Osteoblast (primary cell): Measurements from ENCODE around the gene GRB10. TPM values are rescaled to one million over a fixed set of nuclear protein-coding genes. Genes with fewer than 3 reads are reported as not detected.

ENCODE experiments used
- DNase-seq: peaks from one replicate; pipeline ENCODE4 v3.0.0; 2011; ENCODE audit warnings: low spot score, mixed read lengths; ENCODE audit not compliant: insufficient read length; ENCODE audit errors: missing footprints
- H2AFZ ChIP-seq: 2 replicates; pipeline ENCODE4 v1.6.0; 2011; ENCODE audit warnings: mild to moderate bottlenecking, low read length
- H3K27ac ChIP-seq: 2 replicates; pipeline ENCODE4 v1.5.1; 2011; ENCODE audit warnings: mild to moderate bottlenecking, low read depth, low read length, moderate library complexity
- H3K27me3 ChIP-seq: 2 replicates; pipeline ENCODE4 v1.6.0; 2012; ENCODE audit warnings: mild to moderate bottlenecking, control low read depth, inconsistent platforms, low read length, moderate library complexity; ENCODE audit not compliant: insufficient read depth
- H3K36me3 ChIP-seq: 2 replicates; pipeline ENCODE4 v1.5.1; 2011; ENCODE audit warnings: mild to moderate bottlenecking, low read length, control low read depth, moderate library complexity; ENCODE audit not compliant: insufficient read depth
- H3K4me1 ChIP-seq: 2 replicates; pipeline ENCODE4 v1.5.1; 2011; ENCODE audit warnings: mild to moderate bottlenecking, low read length, control low read depth, moderate library complexity; ENCODE audit not compliant: insufficient read depth
- H3K4me2 ChIP-seq: 2 replicates; pipeline ENCODE4 v1.6.0; 2011; ENCODE audit warnings: mild to moderate bottlenecking, low read length; ENCODE audit not compliant: insufficient read depth
- H3K4me3 ChIP-seq: fragments of 200-600 bp; sonication (generic); 3 replicates; pipeline ENCODE4 v1.5.1; 2012; ENCODE audit warnings: mild to moderate bottlenecking, low read length, inconsistent platforms; ENCODE audit not compliant: insufficient read depth
- H3K79me2 ChIP-seq: 2 replicates; pipeline ENCODE4 v1.6.0; 2012; ENCODE audit warnings: mild to moderate bottlenecking, low read length, control low read depth, inconsistent platforms; ENCODE audit not compliant: insufficient read depth
- H3K9me3 ChIP-seq: 2 replicates; pipeline ENCODE4 v1.5.1; 2011; ENCODE audit warnings: low read depth, low read length, control low read depth
- H4K20me1 ChIP-seq: 2 replicates; pipeline ENCODE4 v1.6.0; 2012; ENCODE audit warnings: mild to moderate bottlenecking, low read length, control low read depth; ENCODE audit not compliant: insufficient read depth
- CTCF ChIP-seq: IDR thresholded peaks from 2 replicates; pipeline ENCODE4 v1.5.1; 2011; ENCODE audit warnings: mild to moderate bottlenecking, low read depth, low read length, moderate library complexity; ENCODE audit errors: extremely low read depth
- total RNA-seq: library from RNA; depleted of rRNA; stranded (reverse); fragments of >200 nt; gene quantifications from 2 replicates; pipeline ENCODE4 v1.2.3, GENCODE V29; 2012

The GRB10 gene
- total RNA-seq, 1 donor, result 62.6 TPM

- Histone ChIP-seq H3K9me3 (no peaks in the 10 kb centered on the region), H3K4me1 (no peaks in the 10 kb centered on the region), H3K4me3 (no peak overlapping the region), H4K20me1 (no peaks in the 10 kb centered on the region), H3K27ac (no peak overlapping the region), H3K36me3 (no peaks in the 10 kb centered on the region), H3K79me2 (no peaks in the 10 kb centered on the region), H2AFZ (no peak overlapping the region), H3K27me3 (peaks cover 23% of the 10 kb centered on the region), H3K4me2 (no peak overlapping the region)
- no peak for DNase-seq
- TF ChIP-seq CTCF, result no peak
These were observed 225.6 kb downstream of the GRB10 start for GRCh38 chr7:50557099-50557498.

GRCh38 chr7:50556247-50556991 lies 226.3 kb downstream of the GRB10 start:
- no peak for DNase-seq
- Histone ChIP-seq H3K4me2 (no peak overlapping the region), H3K36me3 (no peaks in the 10 kb centered on the region), H4K20me1 (no peaks in the 10 kb centered on the region), H3K4me3 (no peak overlapping the region), H3K27me3 (peaks cover 23% of the 10 kb centered on the region), H3K9me3 (no peaks in the 10 kb centered on the region), H2AFZ (no peak overlapping the region), H3K27ac (no peak overlapping the region), H3K79me2 (no peaks in the 10 kb centered on the region), H3K4me1 (no peaks in the 10 kb centered on the region)
- no peak for TF ChIP-seq CTCF

- no peak for TF ChIP-seq CTCF
- H3K27me3 ChIP-seq, result peaks cover 23% of the 10 kb centered on the region
- no peak for DNase-seq
- H2AFZ ChIP-seq, result no peak overlapping the region
- H3K36me3 ChIP-seq, result no peaks in the 10 kb centered on the region
- no peaks in the 10 kb centered on the region for H3K9me3 ChIP-seq
- no peak overlapping the region for H3K4me2 ChIP-seq
- no peak overlapping the region for H3K4me3 ChIP-seq
- no peaks in the 10 kb centered on the region for H3K79me2 ChIP-seq
- H3K27ac ChIP-seq, result no peak overlapping the region
- H4K20me1 ChIP-seq, result no peaks in the 10 kb centered on the region
- H3K4me1 ChIP-seq, result no peaks in the 10 kb centered on the region
These were observed 227.0 kb downstream of the GRB10 start for GRCh38 chr7:50555594-50556140.

GRCh38 chr7:50554431-50555322 lies 228.0 kb downstream of the GRB10 start:
- H3K9me3 ChIP-seq, result no peaks in the 10 kb centered on the region
- no peak overlapping the region for H3K4me2 ChIP-seq
- H3K36me3 ChIP-seq, result no peaks in the 10 kb centered on the region
- no peaks in the 10 kb centered on the region for H4K20me1 ChIP-seq
- H3K27ac ChIP-seq, result no peak overlapping the region
- H3K79me2 ChIP-seq, result no peaks in the 10 kb centered on the region
- H3K27me3 ChIP-seq, result peaks cover 18% of the 10 kb centered on the region
- no peaks in the 10 kb centered on the region for H3K4me1 ChIP-seq
- TF ChIP-seq CTCF, result no peak
- DNase-seq, result no peak
- H2AFZ ChIP-seq, result no peak overlapping the region
- H3K4me3 ChIP-seq, result no peak overlapping the region
